ENCODE results near the gene ARHGEF40. TPM values are rescaled to one million over a fixed set of nuclear protein-coding genes. Genes with fewer than 3 reads are reported as not detected.

ARHGEF40 gene
- total RNA-seq, 1 experiment from 2014 or later: 71.4 TPM

DNA sequence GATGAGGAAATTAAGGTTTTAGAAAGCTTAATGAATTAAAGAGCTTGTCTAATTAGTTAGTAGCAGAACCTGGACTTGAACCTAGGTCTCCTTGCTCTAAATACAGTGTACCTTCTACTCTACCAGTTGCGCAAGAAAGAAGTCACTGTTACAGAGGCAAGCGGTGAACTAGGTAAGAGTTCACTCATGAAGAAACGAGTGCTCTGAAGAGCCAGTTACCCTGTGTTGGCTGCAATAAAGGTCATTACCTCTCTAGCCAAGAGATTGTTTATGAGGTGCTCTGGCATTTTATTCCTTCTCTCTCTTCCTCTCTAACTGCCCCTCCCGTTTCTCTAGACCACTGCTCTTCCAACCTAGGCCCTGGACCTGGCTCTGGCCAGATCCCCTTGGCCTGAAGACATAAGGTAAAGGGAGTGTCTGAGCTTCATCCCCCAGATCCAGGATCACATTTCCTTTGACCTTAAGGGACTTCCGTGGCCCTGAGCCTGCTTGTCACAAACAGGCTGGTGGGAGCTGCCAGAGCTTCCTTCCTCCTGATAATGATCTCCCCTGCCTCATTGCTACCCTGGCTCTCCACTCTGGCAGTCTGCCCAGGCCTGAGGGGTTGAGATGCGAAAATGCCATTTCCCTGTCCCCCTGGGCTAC is 26.0 kb upstream of the ARHGEF40 start:
- no peak overlapping the region for H3K4me2 ChIP-seq (ENCODE audit: insufficient read depth, insufficient read length, low read length)
- H3K9ac ChIP-seq (ENCODE audit: extremely low read depth, insufficient read length, low read length): no peak overlapping the region
- WGBS (ENCODE audit: extremely low coverage, insufficient read length, low lambda C conversion rate): no CpG with 5 or more reads among the region's 6 CpGs
- H2BK5ac ChIP-seq (ENCODE audit: insufficient read length, low read length): no peak overlapping the region
- no peak overlapping the region for H3K27ac ChIP-seq (ENCODE audit: insufficient read length, low read depth, low read length)
- H4K5ac ChIP-seq (ENCODE audit: insufficient read length, low read depth, low read length): no peak overlapping the region
- no peak for DNase-seq
- no peak overlapping the region for H3K14ac ChIP-seq (ENCODE audit: insufficient read depth, low read length)
- no peak overlapping the region for H2AK5ac ChIP-seq (ENCODE audit: insufficient read length, low read length)
- Mint-ChIP-seq H3K27me3 (ENCODE audit: low read depth) (peaks cover 27% of the 10 kb centered on the region), H3K27ac (no peak overlapping the region), H3K9me3 (no peaks in the 10 kb centered on the region), H3K4me3 (no peak overlapping the region), H3K4me1 (peaks cover 16% of the 10 kb centered on the region in 2 experiments), H3K36me3 (ENCODE audit: insufficient read depth in 1 of 3, low read depth in 3 of 3) (no peaks in the 10 kb centered on the region)
- H2BK12ac ChIP-seq (ENCODE audit: insufficient read length, low read depth, low read length): no peak overlapping the region
- peaks cover 4% of the 10 kb centered on the region for H3K4me1 ChIP-seq (ENCODE audit: insufficient read depth, low read length)
- H4K91ac ChIP-seq (ENCODE audit: insufficient read length, low read depth, low read length): no peak overlapping the region
- no peak overlapping the region for H4K8ac ChIP-seq (replicated peaks; ENCODE audit: insufficient read length, low read depth, low read length)
- no peak overlapping the region for H3K56ac ChIP-seq (ENCODE audit: insufficient read length, low read depth, low read length)
- no peaks in the 10 kb centered on the region for H3K79me2 ChIP-seq (ENCODE audit: insufficient read depth, low read length)
- H2BK15ac ChIP-seq (ENCODE audit: low read depth, low read length): no peak overlapping the region
- H3T11ph ChIP-seq (ENCODE audit: low read length): no peak overlapping the region
- no peak overlapping the region for H3K23ac ChIP-seq (ENCODE audit: insufficient read length, low read depth, low read length)
- no peaks in the 10 kb centered on the region for H3K79me1 ChIP-seq (ENCODE audit: insufficient read depth, low read depth, low read length, poor library complexity, severe bottlenecking)
- H2BK120ac ChIP-seq (ENCODE audit: low read depth, low read length, poor library complexity, severe bottlenecking): no peak overlapping the region
- no peak overlapping the region for H2AFZ ChIP-seq (ENCODE audit: low read length)
- no peak overlapping the region for H3K18ac ChIP-seq (ENCODE audit: insufficient read length, low read depth, low read length)
- no peak overlapping the region for H3K4ac ChIP-seq (ENCODE audit: low read depth, low read length)
- TF ChIP-seq, protein P1, sequence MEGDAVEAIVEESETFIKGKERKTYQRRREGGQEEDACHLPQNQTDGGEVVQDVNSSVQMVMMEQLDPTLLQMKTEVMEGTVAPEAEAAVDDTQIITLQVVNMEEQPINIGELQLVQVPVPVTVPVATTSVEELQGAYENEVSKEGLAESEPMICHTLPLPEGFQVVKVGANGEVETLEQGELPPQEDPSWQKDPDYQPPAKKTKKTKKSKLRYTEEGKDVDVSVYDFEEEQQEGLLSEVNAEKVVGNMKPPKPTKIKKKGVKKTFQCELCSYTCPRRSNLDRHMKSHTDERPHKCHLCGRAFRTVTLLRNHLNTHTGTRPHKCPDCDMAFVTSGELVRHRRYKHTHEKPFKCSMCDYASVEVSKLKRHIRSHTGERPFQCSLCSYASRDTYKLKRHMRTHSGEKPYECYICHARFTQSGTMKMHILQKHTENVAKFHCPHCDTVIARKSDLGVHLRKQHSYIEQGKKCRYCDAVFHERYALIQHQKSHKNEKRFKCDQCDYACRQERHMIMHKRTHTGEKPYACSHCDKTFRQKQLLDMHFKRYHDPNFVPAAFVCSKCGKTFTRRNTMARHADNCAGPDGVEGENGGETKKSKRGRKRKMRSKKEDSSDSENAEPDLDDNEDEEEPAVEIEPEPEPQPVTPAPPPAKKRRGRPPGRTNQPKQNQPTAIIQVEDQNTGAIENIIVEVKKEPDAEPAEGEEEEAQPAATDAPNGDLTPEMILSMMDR (conservative IDR thresholded peaks at IDR 0.05): no peak
- no peaks in the 10 kb centered on the region for H3K27me3 ChIP-seq (ENCODE audit: insufficient read depth, low read length)
- no peak overlapping the region for H2BK20ac ChIP-seq (ENCODE audit: low read depth, low read length, poor library complexity, severe bottlenecking)
- no peaks in the 10 kb centered on the region for H3K9me3 ChIP-seq (ENCODE audit: control insufficient read depth, low read depth, low read length)
- H4K20me1 ChIP-seq (ENCODE audit: control insufficient read depth, insufficient read depth, insufficient read length): no peaks in the 10 kb centered on the region
- H3K23me2 ChIP-seq (ENCODE audit: insufficient read length, low read depth, low read length, poor library complexity, severe bottlenecking): no peaks in the 10 kb centered on the region
